ENCODE results near the gene KCTD5.
"Not testable (repeated sequence)": the region's sequence is repeated elsewhere in the genome, so short reads cannot be mapped to it uniquely, and the experiment has no call there.

KCTD5 gene

GRCh38 chr16:2682209-2683021, at the start of gene KCTD5:
Gene KCTD5 (plus strand): TSS chr16:2682523. CDS start chr16:2682549, 26 bp downstream.
- TF ChIP-seq CTCF (IDR thresholded peaks at IDR 0.05; ENCODE audit: control insufficient read depth, extremely low read depth, insufficient read depth), result no peak
- H3K4me3 ChIP-seq (ENCODE audit: low read depth, low read length), result peak within 1 kb of the TSS; percentile 84
- peak; percentile 86 for DNase-seq (ENCODE audit: low read depth)

GRCh38 chr16:2639071-2639721, 43.1 kb upstream of the KCTD5 start:
- not testable (repeated sequence) for H3K4me3 ChIP-seq (ENCODE audit: low read depth, low read length); DNase-seq (ENCODE audit: low read depth)
- peak; percentile 47 for TF ChIP-seq CTCF (IDR thresholded peaks at IDR 0.05; ENCODE audit: control insufficient read depth, extremely low read depth, insufficient read depth)

- H3K4me3 ChIP-seq (ENCODE audit: low read depth, low read length); DNase-seq (ENCODE audit: low read depth): not testable (repeated sequence)
These were observed 42.6 kb upstream of the KCTD5 start for GRCh38 chr16:2639722-2640072.

- DNase-seq (ENCODE audit: low read depth); H3K4me3 ChIP-seq (ENCODE audit: low read depth, low read length): not testable (repeated sequence)
These were observed 39.8 kb upstream of the KCTD5 start for GRCh38 chr16:2642561-2642960.

GRCh38 chr16:2644754-2645453, 37.4 kb upstream of the KCTD5 start:
- H3K4me3 ChIP-seq (ENCODE audit: low read depth, low read length); DNase-seq (ENCODE audit: low read depth): not testable (repeated sequence)

- not testable (repeated sequence) for H3K4me3 ChIP-seq (ENCODE audit: low read depth, low read length); DNase-seq (ENCODE audit: low read depth)
These were observed 31.0 kb upstream of the KCTD5 start for GRCh38 chr16:2651268-2651871.

GRCh38 chr16:2653915-2654314, 28.4 kb upstream of the KCTD5 start:
- DNase-seq (ENCODE audit: low read depth); H3K4me3 ChIP-seq (ENCODE audit: low read depth, low read length): not testable (repeated sequence)

GRCh38 chr16:2654949-2655348, 27.4 kb upstream of the KCTD5 start:
- DNase-seq (ENCODE audit: low read depth); H3K4me3 ChIP-seq (ENCODE audit: low read depth, low read length): not testable (repeated sequence)

GRCh38 chr16:2656985-2657384, 25.3 kb upstream of the KCTD5 start:
- no peak overlapping the region for H3K4me3 ChIP-seq (ENCODE audit: low read depth, low read length)
- no peak for DNase-seq (ENCODE audit: low read depth)
- no peak for TF ChIP-seq CTCF (IDR thresholded peaks at IDR 0.05; ENCODE audit: control insufficient read depth, extremely low read depth, insufficient read depth)

GRCh38 chr16:2657803-2658202, 24.5 kb upstream of the KCTD5 start:
- not testable (repeated sequence) for DNase-seq (ENCODE audit: low read depth)

GRCh38 chr16:2659560-2659959, 22.8 kb upstream of the KCTD5 start:
- H3K4me3 ChIP-seq (ENCODE audit: low read depth, low read length); DNase-seq (ENCODE audit: low read depth): not testable (repeated sequence)

More at GRCh38 chr16:2657803-2658202, 24.5 kb upstream of the KCTD5 start:
- H3K4me3 ChIP-seq (ENCODE audit: low read depth, low read length), result not testable (repeated sequence)

GRCh38 chr16:2660014-2660662, 22.2 kb upstream of the KCTD5 start:
- H3K4me3 ChIP-seq (ENCODE audit: low read depth, low read length); DNase-seq (ENCODE audit: low read depth): not testable (repeated sequence)

Data from LNCaP clone FGC (cell line).